Keratinocyte (primary cell): ENCODE measurements around the gene MORN2. TPM values are rescaled to one million over a fixed set of nuclear protein-coding genes. Genes with fewer than 3 reads are reported as not detected.

Source experiments
- DNase-seq: peaks from one replicate; pipeline ENCODE4 v3.0.0-alpha.2; 2011; ENCODE audit warnings: low read depth, missing footprints, low spot score
- FAIRE-seq: peaks from 2 replicates; lab custom pipeline; 2011; peaks lifted over from hg19 to GRCh38; lab: Jason Lieb, UNC
- H2AFZ ChIP-seq: 2 replicates; pipeline ENCODE4 v1.6.0; 2012; ENCODE audit warnings: low read length, control low read depth, inconsistent platforms; ENCODE audit not compliant: control insufficient read depth
- H3K27ac ChIP-seq: 2 replicates; pipeline ENCODE4 v1.5.1; 2011; ENCODE audit warnings: low read length; ENCODE audit not compliant: control insufficient read depth, insufficient read depth
- H3K27me3 ChIP-seq: 3 replicates; pipeline ENCODE4 v1.6.0; 2011; ENCODE audit warnings: low read length; ENCODE audit not compliant: control insufficient read depth, insufficient read depth; ENCODE audit errors: extremely low read depth
- H3K36me3 ChIP-seq, 2 experiments: 2 replicates in 1 of 2; 3 replicates in 1 of 2; pipeline ENCODE4 v1.5.1; 2011; ENCODE audit warnings: low read length in 2 of 2, mild to moderate bottlenecking in 1 of 2; ENCODE audit not compliant: control insufficient read depth in 2 of 2, insufficient read depth in 2 of 2; ENCODE audit errors: extremely low read depth in 1 of 2
- H3K4me1 ChIP-seq: 3 replicates; pipeline ENCODE4 v1.5.1; 2011; ENCODE audit warnings: low read length; ENCODE audit not compliant: control insufficient read depth, insufficient read depth; ENCODE audit errors: extremely low read depth
- H3K4me2 ChIP-seq: 3 replicates; pipeline ENCODE4 v1.6.0; 2011; ENCODE audit warnings: low read depth, low read length; ENCODE audit not compliant: control insufficient read depth, insufficient read depth; ENCODE audit errors: extremely low read depth
- H3K4me3 ChIP-seq, 3 experiments: fragments of 200-600 bp in 1 of 3; sonication (generic) in 1 of 3; 2 replicates in 2 of 3; 3 replicates in 1 of 3; pipeline ENCODE4 v1.5.1; 2011 to 2016; ENCODE audit warnings: low read length in 3 of 3, mild to moderate bottlenecking in 3 of 3, control low read depth in 2 of 3, inconsistent platforms in 1 of 3, low read depth in 1 of 3, mixed read lengths in 1 of 3, mixed run types in 1 of 3, moderate library complexity in 1 of 3; ENCODE audit not compliant: control insufficient read depth in 2 of 3, insufficient read depth in 2 of 3; ENCODE audit errors: extremely low read depth in 1 of 3
- H3K79me2 ChIP-seq: 2 replicates; pipeline ENCODE4 v1.6.0; 2012; ENCODE audit warnings: low read length; ENCODE audit not compliant: control insufficient read depth, insufficient read depth
- H3K9ac ChIP-seq: 3 replicates; pipeline ENCODE4 v1.6.0; 2011; ENCODE audit warnings: low read length; ENCODE audit not compliant: control insufficient read depth, insufficient read depth; ENCODE audit errors: extremely low read depth
- H3K9me1 ChIP-seq: 3 replicates; pipeline ENCODE4 v1.6.0; 2011; ENCODE audit warnings: low read length; ENCODE audit not compliant: control insufficient read depth, insufficient read depth; ENCODE audit errors: extremely low read depth
- H3K9me3 ChIP-seq: 2 replicates; pipeline ENCODE4 v1.5.1; 2012; ENCODE audit warnings: low read depth, low read length; ENCODE audit not compliant: control insufficient read depth
- H4K20me1 ChIP-seq: 3 replicates; pipeline ENCODE4 v1.6.0; 2011; ENCODE audit warnings: low read length; ENCODE audit not compliant: control insufficient read depth, insufficient read depth; ENCODE audit errors: extremely low read depth
- EZH2 ChIP-seq: IDR thresholded peaks from one replicate; pipeline ENCODE4 v1.6.1; 2012; ENCODE audit warnings: inconsistent platforms, mild to moderate bottlenecking, low read length, moderate library complexity
- dilution Hi-C: fragments of 300-500 bp; cut with MboI; formaldehyde crosslinking; loops from one replicate; pipeline ENCODE4 v1.7.0; 2020; ENCODE audit warnings: low sequenced_read_pairs; ENCODE audit not compliant: extremely low pct_ligation_motif_present
- polyA plus RNA-seq, 5 experiments: library from polyadenylated mRNA; depleted of rRNA in 3 of 5; stranded (reverse) in 3 of 5; stranded (forward) in 1 of 5; unstranded in 1 of 5; fragments of >200 nt; gene quantifications; 1 replicate in 1 of 5; 2 replicates in 3 of 5; 3 replicates in 1 of 5; pipeline versions ENCODE4 v1.2.1 to v1.2.3, GENCODE V29; 2011 to 2012; ENCODE audit warnings: missing spikeins in 2 of 5, low read depth in 1 of 5, low replicate concordance in 1 of 5
- TF ChIP-seq, protein P1 (sequence below), 3 experiments: IDR thresholded peaks in 1 of 3; conservative IDR thresholded peaks in 1 of 3; optimal IDR thresholded peaks in 1 of 3; 2 replicates in 2 of 3; 3 replicates in 1 of 3; pipeline versions ENCODE3 to v1.5.1; 2011; ENCODE audit warnings: low read length in 3 of 3, mild to moderate bottlenecking in 3 of 3, moderate library complexity in 2 of 3, control low read depth in 1 of 3, inconsistent platforms in 1 of 3; ENCODE audit not compliant: insufficient read depth in 2 of 3; ENCODE audit errors: extremely low read depth in 1 of 3

Gene MORN2
- polyA plus RNA-seq, 1 donor (not counting 4 experiments of a cell fraction or from before 2014, with no cell fraction given) = 22.5 TPM

DNA sequence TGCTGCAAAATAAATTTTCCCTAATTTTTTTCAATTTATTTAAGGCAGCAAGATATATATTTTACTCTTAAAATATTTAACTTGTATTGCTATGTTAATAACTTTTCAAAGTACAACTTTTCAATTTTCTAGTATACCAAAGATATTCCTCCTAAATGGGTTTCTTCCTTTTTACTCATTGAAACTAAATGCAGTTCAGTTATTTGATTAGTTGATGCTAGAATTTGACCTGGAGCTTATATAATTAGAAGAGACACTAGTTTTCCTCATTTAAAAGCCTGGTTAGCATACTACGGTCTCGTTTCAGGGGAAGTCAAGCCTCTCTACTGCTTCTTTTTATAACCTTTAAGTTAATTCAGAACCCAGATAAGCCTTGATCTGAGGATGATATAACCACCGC lies 13.8 kb downstream of the MORN2 start, which contains the start of gene ARHGEF33:
Gene ARHGEF33 (plus strand): TSS at position 301 of the 400 bp plus-strand sequence. CDS start 29,573 bp downstream, outside the sequence.
- FAIRE-seq = no peak

DNA sequence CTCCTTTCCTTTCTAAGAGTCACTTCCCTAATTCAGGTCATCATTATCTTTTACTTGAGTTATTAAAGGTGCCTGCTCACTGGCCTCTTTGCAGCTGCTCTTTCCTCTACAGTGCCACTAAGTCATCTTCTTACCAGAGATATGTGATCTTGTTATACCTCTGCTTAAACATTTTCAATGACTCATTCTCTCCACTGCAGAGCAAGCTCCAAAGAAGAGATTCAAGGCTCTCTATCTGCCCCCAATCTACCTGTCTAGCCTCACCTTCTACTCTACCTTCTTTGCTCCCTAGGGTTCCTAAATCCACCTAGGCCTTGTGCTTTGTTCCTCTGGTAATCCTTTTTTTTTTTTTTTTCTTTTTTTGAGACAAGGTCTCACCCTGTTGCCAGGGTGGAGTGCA lies 17.0 kb downstream of the MORN2 start:
- FAIRE-seq (no peak), DNase-seq (no peak)
- H3K4me3 ChIP-seq = no peak overlapping the region
- H3K36me3 ChIP-seq = no peaks in the 10 kb centered on the region
- H3K9me3 ChIP-seq = no peaks in the 10 kb centered on the region
- H3K27ac ChIP-seq = no peak overlapping the region
- no peak overlapping the region for H3K9ac ChIP-seq
- no peaks in the 10 kb centered on the region for H4K20me1 ChIP-seq
- H3K79me2 ChIP-seq = no peaks in the 10 kb centered on the region
- H3K27me3 ChIP-seq = no peaks in the 10 kb centered on the region
- TF ChIP-seq, protein P1, sequence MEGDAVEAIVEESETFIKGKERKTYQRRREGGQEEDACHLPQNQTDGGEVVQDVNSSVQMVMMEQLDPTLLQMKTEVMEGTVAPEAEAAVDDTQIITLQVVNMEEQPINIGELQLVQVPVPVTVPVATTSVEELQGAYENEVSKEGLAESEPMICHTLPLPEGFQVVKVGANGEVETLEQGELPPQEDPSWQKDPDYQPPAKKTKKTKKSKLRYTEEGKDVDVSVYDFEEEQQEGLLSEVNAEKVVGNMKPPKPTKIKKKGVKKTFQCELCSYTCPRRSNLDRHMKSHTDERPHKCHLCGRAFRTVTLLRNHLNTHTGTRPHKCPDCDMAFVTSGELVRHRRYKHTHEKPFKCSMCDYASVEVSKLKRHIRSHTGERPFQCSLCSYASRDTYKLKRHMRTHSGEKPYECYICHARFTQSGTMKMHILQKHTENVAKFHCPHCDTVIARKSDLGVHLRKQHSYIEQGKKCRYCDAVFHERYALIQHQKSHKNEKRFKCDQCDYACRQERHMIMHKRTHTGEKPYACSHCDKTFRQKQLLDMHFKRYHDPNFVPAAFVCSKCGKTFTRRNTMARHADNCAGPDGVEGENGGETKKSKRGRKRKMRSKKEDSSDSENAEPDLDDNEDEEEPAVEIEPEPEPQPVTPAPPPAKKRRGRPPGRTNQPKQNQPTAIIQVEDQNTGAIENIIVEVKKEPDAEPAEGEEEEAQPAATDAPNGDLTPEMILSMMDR (optimal IDR thresholded peaks at IDR 0.05 in 1 of 3, IDR thresholded peaks at IDR 0.05 in 1 of 3, conservative IDR thresholded peaks at IDR 0.05 in 1 of 3; ENCODE audit: extremely low read depth in 1 of 3, insufficient read depth in 2 of 3, low read length in 3 of 3) = no peak
- TF ChIP-seq EZH2 = no peak
- no peaks in the 10 kb centered on the region for H3K4me1 ChIP-seq
- dilution Hi-C loops = no loop called here
- no peak overlapping the region for H2AFZ ChIP-seq
- no peak overlapping the region for H3K4me2 ChIP-seq
- H3K9me1 ChIP-seq = no peaks in the 10 kb centered on the region

More for the DNA sequence above, 13.8 kb downstream of the MORN2 start, which contains the start of gene ARHGEF33:
- Histone ChIP-seq H2AFZ (no peak within 1 kb of the TSS), H3K9me3 (no peaks in the 10 kb centered on the region), H3K79me2 (no peaks in the 10 kb centered on the region), H3K27me3 (no peaks in the 10 kb centered on the region), H3K4me2 (no peak within 1 kb of the TSS), H3K4me1 (no peaks in the 10 kb centered on the region), H3K27ac (no peak within 1 kb of the TSS), H3K9ac (no peak within 1 kb of the TSS), H3K4me3 (no peak within 1 kb of the TSS), H3K9me1 (no peaks in the 10 kb centered on the region), H3K36me3 (no peaks in the 10 kb centered on the region), H4K20me1 (no peaks in the 10 kb centered on the region)
- TF ChIP-seq, protein P1 (optimal IDR thresholded peaks at IDR 0.05 in 1 of 3, IDR thresholded peaks at IDR 0.05 in 1 of 3, conservative IDR thresholded peaks at IDR 0.05 in 1 of 3; ENCODE audit: extremely low read depth in 1 of 3, insufficient read depth in 2 of 3, low read length in 3 of 3) = no peak
- no peak for TF ChIP-seq EZH2
- DNase-seq = no peak
- dilution Hi-C loops = no loop called here
